HEK293T (cell line): ENCODE data around the gene FKRP.

Experiments
- ELF4 ChIP-seq: fragments of 450-650 bp; IDR thresholded peaks from 2 replicates; pipeline ENCODE4 v1.6.1; 2017; ENCODE audit warnings: antibody characterized with exemption
- FOXA1 ChIP-seq: fragments of 450-650 bp; IDR thresholded peaks from 2 replicates; pipeline ENCODE4 v1.6.1; 2016; ENCODE audit warnings: mild to moderate bottlenecking
- HDGF ChIP-seq: fragments of 450-650 bp; IDR thresholded peaks from 2 replicates; pipeline ENCODE4 v1.6.1; 2017; ENCODE audit warnings: antibody characterized with exemption, borderline replicate concordance
- NFRKB ChIP-seq: fragments of 450-650 bp; IDR thresholded peaks from 2 replicates; pipeline ENCODE4 v1.6.1; 2016; ENCODE audit warnings: mild to moderate bottlenecking, moderate library complexity
- SP1 ChIP-seq: fragments of 450-650 bp; IDR thresholded peaks from 2 replicates; pipeline ENCODE4 v1.6.1; 2017

GRCh38 chr19:46723023-46723461 is 22.8 kb upstream of the FKRP start:
- TF ChIP-seq HDGF = no peak
- TF ChIP-seq NFRKB = no peak
- TF ChIP-seq SP1 = no peak
- no peak for TF ChIP-seq ELF4
- no peak for TF ChIP-seq FOXA1
